Ovary (tissue), 9 donors: ENCODE data around the gene PCGF3. TPM values are rescaled to one million over a fixed set of nuclear protein-coding genes. Genes with fewer than 3 reads are reported as not detected.

Source experiments
- DNase-seq, 5 donors: peaks; one replicate each; pipeline ENCODE4 v3.0.0-alpha.2; 2019 to 2020
- H3K27ac ChIP-seq, 2 donors: fragments of 200-600 bp; one replicate each; pipeline versions ENCODE4 v1.5.1 to v1.8.0; 2019 to 2022
- H3K27me3 ChIP-seq: fragments of 200-600 bp; one replicate; pipeline ENCODE4 v1.8.0; 2022
- H3K36me3 ChIP-seq: fragments of 200-600 bp; sonication (generic); one replicate; pipeline ENCODE4 v1.5.1; 2019
- H3K4me1 ChIP-seq: one replicate; pipeline ENCODE4 v1.8.1; 2013; ENCODE audit warnings: mild to moderate bottlenecking, moderate library complexity; ENCODE audit not compliant: insufficient read depth
- H3K4me3 ChIP-seq: fragments of 200-600 bp; sonication (generic); one replicate; pipeline ENCODE4 v1.5.1; 2017
- H3K9me3 ChIP-seq, 2 donors: fragments of 200-600 bp in 1 of 2; sonication (generic) in 1 of 2; one replicate each; pipeline versions ENCODE4 v1.5.1 to v1.8.1; 2013 to 2019; ENCODE audit warnings: mild to moderate bottlenecking in 1 of 2, moderate library complexity in 1 of 2
- EP300 ChIP-seq: sonication (generic); formaldehyde crosslinking; IDR thresholded peaks from one replicate; pipeline ENCODE4 v1.6.1; 2017; ENCODE audit warnings: antibody characterized with exemption
- POLR2A ChIP-seq: fragments of 450-650 bp; IDR thresholded peaks from one replicate; pipeline ENCODE4 v1.6.1; 2017; ENCODE audit warnings: antibody characterized with exemption, mild to moderate bottlenecking, moderate library complexity
- WGBS, 3 donors: extraction: QIAGEN DNeasy Blood & Tissue Kit in 1 of 3; methylation state at CpG; one replicate each; pipeline versions ENCODE4 v1.1.5 to v1.1.7; 2013 to 2017; 5-methylcytosine and 5-hydroxymethylcytosine counted together
- intact Hi-C, 4 donors: fragments of 100-400 bp; cut with DNase I; formaldehyde crosslinking; loops; one replicate each; pipeline versions ENCODE4 v1.11.0 to v1.15.1; 2022 to 2023
- polyA plus RNA-seq, 2 donors: library from polyadenylated mRNA; stranded (reverse); fragments of 200-250 nt in 1 of 2; fragments of 350-450 nt in 1 of 2; fragmentation: Illumina TruSeq in 1 of 2; extraction: RNeasy Lipid Tissue Mini Kit (QIAGEN cat#74804) in 1 of 2; gene quantifications; one replicate each; pipeline ENCODE4 v1.2.3, GENCODE V29; 2013 to 2014
- total RNA-seq, 7 donors: library from RNA; depleted of rRNA in 2 of 7; stranded (reverse); fragments of >200 nt in 2 of 7; fragmentation: NEBNext Ultra II Directional in 3 of 7; extraction: Animal tissue kit (Norgen Biotek cat#: 25700) in 3 of 7; gene quantifications; one replicate each; pipeline versions ENCODE4 v1.1.0 to v1.2.4, GENCODE V29; 2016 to 2023
- TF ChIP-seq, protein P1 (sequence below), 3 donors: fragments of 450-650 bp in 2 of 3; fragments of 200-600 bp in 1 of 3; IDR thresholded peaks; one replicate each; pipeline versions ENCODE4 v1.5.1 to v1.8.0; 2016 to 2022; ENCODE audit warnings: antibody characterized with exemption in 3 of 3, mild to moderate bottlenecking in 1 of 3
- donor health status: DM: no; HTN: no; CAD: no; lungs with moderate emphysema.
- donor health status: DM: no; HTN: no; CAD: no.
- donor health status: Bipolar disorder and iron deficiency.
- donor health status: DM: yes; HTN: yes; CAD: no.
- donor health status: DM: no; HTN: no; CAD: no.
- donor health status: DM: yes; HTN: yes; CAD: no.

Gene PCGF3
- total and polyA plus RNA-seq, 9 donors: 21.7 to 51.2 (median 45.3) TPM

DNA sequence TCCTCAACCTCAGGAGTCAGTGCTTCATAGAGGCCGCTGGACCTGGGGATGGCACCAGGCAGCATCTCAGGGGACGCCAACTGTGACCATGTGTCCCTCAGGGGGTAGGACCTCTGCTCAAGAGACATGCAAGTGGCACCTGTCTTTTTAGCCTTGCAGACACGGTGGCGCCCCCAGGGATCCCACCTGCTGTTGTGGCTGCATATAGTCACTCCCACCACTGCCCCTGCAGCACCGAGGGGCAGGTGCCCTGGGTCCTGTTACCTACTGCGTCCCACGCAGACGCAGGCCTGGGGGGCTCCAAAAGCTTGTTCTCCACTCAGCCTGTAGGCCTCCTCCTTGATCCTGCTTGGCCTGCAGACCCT, 28.8 kb upstream of the PCGF3 start:
- intact Hi-C loops: loop anchor here in 1 of 4 donors (10.0 kb wide), 2 partner anchors 108 to 1788 kb away; partner anchors contain the start of gene RNF4
- Histone ChIP-seq H3K4me1 (peaks cover 10% of the 10 kb centered on the region), H3K27me3 (no peaks in the 10 kb centered on the region), H3K9me3 (no peaks in the 10 kb centered on the region), H3K27ac (no peak overlapping the region), H3K4me3 (no peak overlapping the region), H3K36me3 (no peaks in the 10 kb centered on the region)
- 67 to 79% (median 67%) methylated on average over 8 of the region's 8 CpGs for WGBS, 3 donors
- TF ChIP-seq POLR2A: no peak
- no peak for TF ChIP-seq EP300
- TF ChIP-seq, protein P1, sequence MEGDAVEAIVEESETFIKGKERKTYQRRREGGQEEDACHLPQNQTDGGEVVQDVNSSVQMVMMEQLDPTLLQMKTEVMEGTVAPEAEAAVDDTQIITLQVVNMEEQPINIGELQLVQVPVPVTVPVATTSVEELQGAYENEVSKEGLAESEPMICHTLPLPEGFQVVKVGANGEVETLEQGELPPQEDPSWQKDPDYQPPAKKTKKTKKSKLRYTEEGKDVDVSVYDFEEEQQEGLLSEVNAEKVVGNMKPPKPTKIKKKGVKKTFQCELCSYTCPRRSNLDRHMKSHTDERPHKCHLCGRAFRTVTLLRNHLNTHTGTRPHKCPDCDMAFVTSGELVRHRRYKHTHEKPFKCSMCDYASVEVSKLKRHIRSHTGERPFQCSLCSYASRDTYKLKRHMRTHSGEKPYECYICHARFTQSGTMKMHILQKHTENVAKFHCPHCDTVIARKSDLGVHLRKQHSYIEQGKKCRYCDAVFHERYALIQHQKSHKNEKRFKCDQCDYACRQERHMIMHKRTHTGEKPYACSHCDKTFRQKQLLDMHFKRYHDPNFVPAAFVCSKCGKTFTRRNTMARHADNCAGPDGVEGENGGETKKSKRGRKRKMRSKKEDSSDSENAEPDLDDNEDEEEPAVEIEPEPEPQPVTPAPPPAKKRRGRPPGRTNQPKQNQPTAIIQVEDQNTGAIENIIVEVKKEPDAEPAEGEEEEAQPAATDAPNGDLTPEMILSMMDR (IDR thresholded peaks at IDR 0.05): no peak
- DNase-seq: no peak

DNA sequence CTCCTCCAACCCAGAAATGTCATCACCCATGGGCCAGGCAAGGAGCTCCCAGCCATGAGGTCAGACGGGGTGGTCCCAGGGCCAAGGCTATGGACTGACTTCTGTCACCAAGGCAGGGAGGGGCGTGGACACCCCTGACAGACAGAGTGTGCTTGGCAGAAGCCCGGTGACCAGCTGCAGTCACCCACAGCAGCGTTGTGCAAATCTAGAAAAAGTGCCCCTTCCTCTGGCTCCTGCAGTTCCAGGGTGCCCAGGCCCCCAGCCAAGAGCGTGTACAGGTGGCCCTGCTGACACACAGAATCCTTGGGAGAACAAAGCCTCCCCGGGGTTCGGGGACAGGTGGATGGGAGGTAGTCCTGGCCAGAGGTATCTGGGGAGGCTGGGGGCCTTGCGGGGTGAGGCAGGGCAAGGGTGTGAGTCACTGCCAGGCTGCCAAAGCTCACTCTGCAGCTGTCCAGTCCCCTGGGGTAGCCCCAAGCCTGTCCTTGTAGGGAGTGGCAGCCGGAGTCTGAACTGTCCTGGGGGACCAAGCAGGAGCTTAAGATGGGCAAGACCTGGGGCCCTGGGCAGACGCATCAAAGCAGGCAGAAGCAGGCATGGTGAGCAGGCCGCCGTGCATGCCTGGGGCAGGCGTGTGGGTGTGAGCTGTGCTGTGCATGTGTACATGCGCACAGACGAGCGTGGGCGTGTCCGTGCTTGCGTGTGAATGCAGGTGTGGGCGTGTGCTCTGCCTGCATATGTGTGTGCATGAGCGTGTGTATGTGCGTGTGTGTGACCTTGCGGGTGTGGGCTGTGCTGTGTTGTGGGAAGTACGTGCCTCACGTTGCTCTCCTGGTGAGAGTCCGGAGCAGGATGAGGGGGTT, 28.0 kb upstream of the PCGF3 start:
- Histone ChIP-seq H3K4me1 (peaks cover 10% of the 10 kb centered on the region), H3K36me3 (no peaks in the 10 kb centered on the region), H3K4me3 (no peak overlapping the region), H3K27ac (no peak overlapping the region), H3K9me3 (no peaks in the 10 kb centered on the region), H3K27me3 (no peaks in the 10 kb centered on the region)
- WGBS, 3 donors: 32 to 54% (median 37%) methylated on average over 25 to 26 of the region's 26 CpGs
- TF ChIP-seq POLR2A: no peak
- intact Hi-C loops: loop anchor here in 1 of 4 donors (10.0 kb wide), 2 partner anchors 107 to 1787 kb away; partner anchors contain the start of gene RNF4
- DNase-seq: no peak

DNA sequence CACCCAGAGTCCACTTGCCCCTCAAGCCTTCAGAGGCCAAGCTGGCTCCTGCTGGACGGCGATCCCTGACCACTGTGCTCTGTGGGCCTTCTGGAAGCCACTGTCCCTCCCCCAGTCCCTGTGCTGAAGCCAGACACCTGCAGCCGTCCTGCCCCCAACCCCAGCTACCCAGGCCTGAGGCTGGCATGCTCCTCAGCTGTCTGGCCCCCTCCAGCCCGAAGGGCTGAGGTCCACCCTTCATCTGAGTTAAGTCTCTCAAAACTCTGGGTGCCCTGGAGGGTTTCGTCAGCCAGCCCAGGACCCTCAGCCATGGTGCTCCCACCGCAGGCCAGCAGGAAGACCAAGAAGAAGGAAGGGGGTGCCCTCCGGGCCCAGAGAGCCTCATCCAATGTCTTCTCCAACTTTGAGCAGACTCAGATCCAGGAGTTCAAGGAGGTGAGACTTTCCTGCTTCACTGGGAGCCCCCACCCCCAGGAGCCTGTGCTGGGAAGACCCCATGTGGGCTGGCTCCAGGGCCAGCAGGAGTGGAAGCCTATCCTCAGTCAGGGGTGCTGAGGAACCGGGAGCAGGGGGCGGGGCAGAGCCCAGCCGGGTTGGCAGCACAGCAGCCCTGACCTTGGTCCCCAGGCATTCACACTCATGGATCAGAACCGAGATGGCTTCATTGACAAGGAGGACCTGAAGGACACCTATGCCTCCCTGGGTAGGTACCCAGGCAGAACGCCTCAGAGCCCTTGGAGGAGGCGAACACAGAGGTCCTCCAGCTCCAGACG, 27.1 kb upstream of the PCGF3 start:
- Histone ChIP-seq H3K4me1 (peaks cover 6% of the 10 kb centered on the region), H3K9me3 (no peaks in the 10 kb centered on the region), H3K27ac (no peak overlapping the region), H3K36me3 (no peaks in the 10 kb centered on the region), H3K4me3 (no peak overlapping the region), H3K27me3 (no peaks in the 10 kb centered on the region)
- 48 to 64% (median 61%) methylated on average over 12 to 14 of the region's 14 CpGs for whole genome bisulfite sequencing, 3 donors
- intact Hi-C loops: loop anchor here in 1 of 4 donors (10.0 kb wide), 2 partner anchors 106 to 1786 kb away; partner anchors contain the start of gene RNF4
- TF ChIP-seq POLR2A (no peak), EP300 (no peak)
- TF ChIP-seq, protein P1 (IDR thresholded peaks at IDR 0.05): no peak
- DNase-seq: no peak

DNA sequence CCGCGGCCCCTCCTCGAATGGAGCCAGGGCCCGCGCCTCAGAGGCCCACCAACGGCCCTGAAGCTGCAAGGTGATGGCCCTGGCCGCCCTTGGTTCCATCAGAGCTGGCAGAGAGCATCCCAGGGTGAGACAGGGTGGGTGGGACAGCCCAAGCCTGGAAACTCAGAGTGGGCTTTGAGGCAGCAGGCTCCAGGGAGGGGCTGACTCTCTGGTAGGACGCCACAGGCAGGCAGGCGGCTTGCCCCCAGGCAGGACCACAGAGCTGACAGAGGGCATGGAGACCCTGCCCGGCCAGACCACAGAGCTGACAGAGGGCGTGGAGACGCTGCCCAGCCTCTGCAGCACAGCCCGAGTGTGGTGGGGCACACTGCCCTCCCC, 26.5 kb upstream of the PCGF3 start:
- intact Hi-C loops: loop anchor here in 1 of 4 donors (10.0 kb wide), 2 partner anchors 106 to 1786 kb away; partner anchors contain the start of gene RNF4
- Histone ChIP-seq H3K4me1 (peaks cover 5% of the 10 kb centered on the region), H3K4me3 (no peak overlapping the region), H3K27ac (no peak overlapping the region), H3K27me3 (no peaks in the 10 kb centered on the region), H3K9me3 (no peaks in the 10 kb centered on the region), H3K36me3 (no peaks in the 10 kb centered on the region)
- 56 to 78% (median 66%) methylated on average over 10 to 13 of the region's 13 CpGs for WGBS, 3 donors
- no peak for DNase-seq
- TF ChIP-seq, protein P1 (IDR thresholded peaks at IDR 0.05): no peak
- no peak for TF ChIP-seq EP300
